CD4-positive, alpha-beta memory T cell (primary cell): ENCODE measurements around the gene TNFRSF21. TPM values are rescaled to one million over a fixed set of nuclear protein-coding genes. Genes with fewer than 3 reads are reported as not detected.
"Not testable (repeated sequence)": the region's sequence is repeated elsewhere in the genome, so short reads cannot be mapped to it uniquely, and the experiment has no call there.

Experiments
- CTCF ChIA-PET: fragments of 350-600 bp; sonication (Branson Sonifier 250); formaldehyde crosslinking; loops from one replicate; lab custom pipeline; 2021; ENCODE audit warnings: inconsistent platforms; ENCODE audit not compliant: partially characterized antibody; lab: Charles Lee
- POLR2A ChIA-PET: fragments of 350-600 bp; sonication (Branson Sonifier 250); formaldehyde crosslinking; loops from one replicate; lab custom pipeline; 2021; ENCODE audit not compliant: partially characterized antibody; lab: Charles Lee
- DNase-seq, 5 donors: peaks; one replicate each; pipeline versions ENCODE4 v3.0.0 to v3.0.0-alpha.2; 2020 to 2022; ENCODE audit warnings: mixed read lengths in 1 of 5
- H3K27ac ChIP-seq: one replicate; pipeline ENCODE4 v1.7.0; 2013; ENCODE audit warnings: low read depth, low read length
- H3K27me3 ChIP-seq: 2 replicates; pipeline ENCODE4 v1.7.0; 2013; ENCODE audit warnings: mild to moderate bottlenecking, low read length, moderate library complexity; ENCODE audit not compliant: insufficient read depth
- H3K36me3 ChIP-seq: 2 replicates; pipeline ENCODE4 v1.7.0; 2013; ENCODE audit warnings: mild to moderate bottlenecking, low read length, moderate library complexity; ENCODE audit not compliant: insufficient read depth
- H3K4me1 ChIP-seq: 2 replicates; pipeline ENCODE4 v1.7.0; 2013; ENCODE audit warnings: mild to moderate bottlenecking, low read length, moderate library complexity; ENCODE audit not compliant: insufficient read depth
- H3K4me3 ChIP-seq, 2 donors: one replicate each; pipeline ENCODE4 v1.7.0; 2013; ENCODE audit warnings: low read length in 2 of 2, mild to moderate bottlenecking in 1 of 2
- H3K9me3 ChIP-seq, 2 donors: one replicate each; pipeline ENCODE4 v1.7.0; 2013; ENCODE audit warnings: low read length in 2 of 2, control low read depth in 1 of 2; ENCODE audit not compliant: control insufficient read depth in 1 of 2
- H3K27ac Mint-ChIP-seq, 7 donors: one replicate each; pipeline ENCODE4 v1.8.0; 2020 to 2021; ENCODE audit warnings: mixed read lengths in 7 of 7, mild to moderate bottlenecking in 6 of 7, inconsistent platforms in 3 of 7, moderate library complexity in 3 of 7
- H3K27me3 Mint-ChIP-seq, 2 donors: one replicate each; pipeline ENCODE4 v1.8.0; 2020 to 2021; ENCODE audit warnings: mixed read lengths in 2 of 2
- H3K36me3 Mint-ChIP-seq, 2 donors: one replicate each; pipeline ENCODE4 v1.8.0; 2020 to 2021; ENCODE audit warnings: mixed read lengths in 2 of 2, inconsistent platforms in 1 of 2, mild to moderate bottlenecking in 1 of 2
- H3K4me1 Mint-ChIP-seq, 4 donors: one replicate each; pipeline ENCODE4 v1.8.0; 2020 to 2021; ENCODE audit warnings: mixed read lengths in 4 of 4, mild to moderate bottlenecking in 1 of 4
- H3K4me3 Mint-ChIP-seq, 8 donors: one replicate each; pipeline ENCODE4 v1.8.0; 2020 to 2021; ENCODE audit warnings: mixed read lengths in 8 of 8, mild to moderate bottlenecking in 7 of 8, moderate library complexity in 6 of 8, inconsistent platforms in 3 of 8
- H3K9me3 Mint-ChIP-seq, 8 donors: one replicate each; pipeline ENCODE4 v1.8.0; 2020 to 2021; ENCODE audit warnings: mixed read lengths in 8 of 8, mild to moderate bottlenecking in 5 of 8, inconsistent platforms in 3 of 8, moderate library complexity in 1 of 8
- intact Hi-C: fragments of 100-400 bp; cut with micrococcal nuclease; formaldehyde crosslinking; loops from one replicate; pipeline ENCODE4 v1.15.1; 2023
- polyA plus RNA-seq, 2 donors: library from polyadenylated mRNA; unstranded; fragments of 300-500 nt; fragmentation: Illumina TruSeq; gene quantifications; one replicate each; pipeline ENCODE4 v1.2.3, GENCODE V29; 2021
- total RNA-seq, 2 experiments: library from RNA; stranded (reverse); gene quantifications; one replicate each; pipeline ENCODE4 v1.2.3, GENCODE V29; 2021

TNFRSF21 gene
- total and polyA plus RNA-seq, 4 experiments from 2014 or later = 0.19 to 0.23 TPM; not detected in 2

GRCh38 chr6:47323321-47323720 lies 13.6 kb upstream of the TNFRSF21 start:
- ChIA-PET POLR2A (no interaction called here), CTCF (no interaction called here)
- H3K27ac Mint-ChIP-seq = no peak overlapping the region
- H3K4me1 ChIP-seq = no peaks in the 10 kb centered on the region
- H3K4me1 Mint-ChIP-seq = peaks cover 2 to 11% (median 5%) of the 10 kb centered on the region in 4 donors
- no peak overlapping the region for H3K4me3 ChIP-seq
- H3K9me3 Mint-ChIP-seq = peaks cover 0 to 5% (median 0%) of the 10 kb centered on the region in 8 donors
- no peaks in the 10 kb centered on the region for H3K36me3 ChIP-seq
- H3K9me3 ChIP-seq = no peaks in the 10 kb centered on the region
- intact Hi-C loops = no loop called here
- no peaks in the 10 kb centered on the region for H3K36me3 Mint-ChIP-seq
- H3K27me3 Mint-ChIP-seq = peaks cover 9 to 16% of the 10 kb centered on the region in 2 donors
- H3K27me3 ChIP-seq = no peaks in the 10 kb centered on the region
- DNase-seq = no peak
- no peak overlapping the region for H3K27ac ChIP-seq
- H3K4me3 Mint-ChIP-seq = no peak overlapping the region

GRCh38 chr6:47321577-47321976 lies 11.9 kb upstream of the TNFRSF21 start:
- Mint-ChIP-seq H3K4me1 (peaks cover 2 to 7% (median 4%) of the 10 kb centered on the region in 4 donors), H3K4me3 (no peak overlapping the region), H3K36me3 (no peaks in the 10 kb centered on the region), H3K27me3 (peaks cover 19 to 25% of the 10 kb centered on the region in 2 donors), H3K9me3 (peaks cover 0 to 5% (median 2%) of the 10 kb centered on the region in 8 donors), H3K27ac (no peak overlapping the region)
- H3K36me3 ChIP-seq = no peaks in the 10 kb centered on the region
- no peaks in the 10 kb centered on the region for H3K9me3 ChIP-seq
- ChIA-PET CTCF (no interaction called here), POLR2A (no interaction called here)
- no peak overlapping the region for H3K27ac ChIP-seq
- no peaks in the 10 kb centered on the region for H3K27me3 ChIP-seq
- DNase-seq = no peak
- intact Hi-C loops = no loop called here
- no peak overlapping the region for H3K4me3 ChIP-seq
- H3K4me1 ChIP-seq = no peaks in the 10 kb centered on the region

- H3K27me3 Mint-ChIP-seq = peaks cover 28 to 30% of the 10 kb centered on the region in 2 donors
- intact Hi-C loops = no loop called here
Measured at GRCh38 chr6:47319867-47320266, 10.2 kb upstream of the TNFRSF21 start.

GRCh38 chr6:47319382-47319781 lies 9.7 kb upstream of the TNFRSF21 start:
- no peak for DNase-seq
- H3K9me3 ChIP-seq = no peaks in the 10 kb centered on the region
- peaks cover 30 to 33% of the 10 kb centered on the region in 2 donors for H3K27me3 Mint-ChIP-seq
- H3K9me3 Mint-ChIP-seq = peaks cover 0 to 6% (median 2%) of the 10 kb centered on the region in 8 donors
- H3K27ac Mint-ChIP-seq = no peak overlapping the region
- H3K4me1 ChIP-seq = no peaks in the 10 kb centered on the region
- H3K4me3 ChIP-seq = no peak overlapping the region
- H3K4me3 Mint-ChIP-seq = no peak overlapping the region
- no peaks in the 10 kb centered on the region for H3K36me3 ChIP-seq
- ChIA-PET CTCF (no interaction called here), POLR2A (no interaction called here)
- H3K4me1 Mint-ChIP-seq = peaks cover 2 to 7% (median 4%) of the 10 kb centered on the region in 4 donors
- no peaks in the 10 kb centered on the region for H3K36me3 Mint-ChIP-seq
- H3K27me3 ChIP-seq = no peaks in the 10 kb centered on the region
- intact Hi-C loops = no loop called here
- no peak overlapping the region for H3K27ac ChIP-seq

More at GRCh38 chr6:47319867-47320266, 10.2 kb upstream of the TNFRSF21 start:
- H3K9me3 Mint-ChIP-seq = peaks cover 0 to 6% (median 2%) of the 10 kb centered on the region in 8 donors
- no peak overlapping the region for H3K27ac ChIP-seq
- no peak for DNase-seq
- CTCF ChIA-PET = no interaction called here
- no peaks in the 10 kb centered on the region for H3K4me1 ChIP-seq
- peaks cover 2 to 7% (median 4%) of the 10 kb centered on the region in 4 donors for H3K4me1 Mint-ChIP-seq
- no peaks in the 10 kb centered on the region for H3K36me3 ChIP-seq
- H3K36me3 Mint-ChIP-seq = no peaks in the 10 kb centered on the region
- no peaks in the 10 kb centered on the region for H3K27me3 ChIP-seq
- no peak overlapping the region for H3K27ac Mint-ChIP-seq
- H3K4me3 ChIP-seq = no peak overlapping the region
- no peak overlapping the region for H3K4me3 Mint-ChIP-seq
- POLR2A ChIA-PET = no interaction called here
- H3K9me3 ChIP-seq = no peaks in the 10 kb centered on the region

- no peak overlapping the region for H3K4me3 Mint-ChIP-seq
- Histone ChIP-seq H3K36me3 (no peaks in the 10 kb centered on the region), H3K4me1 (no peaks in the 10 kb centered on the region), H3K27ac (no peak overlapping the region), H3K9me3 (no peaks in the 10 kb centered on the region), H3K27me3 (no peaks in the 10 kb centered on the region), H3K4me3 (no peak overlapping the region)
- intact Hi-C loops = no loop called here
- peaks cover 30 to 34% of the 10 kb centered on the region in 2 donors for H3K27me3 Mint-ChIP-seq
- H3K27ac Mint-ChIP-seq = no peak overlapping the region
- peaks cover 2 to 7% (median 4%) of the 10 kb centered on the region in 4 donors for H3K4me1 Mint-ChIP-seq
- peaks cover 0 to 6% (median 2%) of the 10 kb centered on the region in 8 donors for H3K9me3 Mint-ChIP-seq
- no peak for DNase-seq
- no peaks in the 10 kb centered on the region for H3K36me3 Mint-ChIP-seq
- CTCF ChIA-PET = no interaction called here
- POLR2A ChIA-PET = no interaction called here
Measured at GRCh38 chr6:47318236-47318989, 8.7 kb upstream of the TNFRSF21 start.

- H3K27me3 Mint-ChIP-seq = peaks cover 35 to 44% of the 10 kb centered on the region in 2 donors
- H3K4me3 Mint-ChIP-seq, H3K36me3 ChIP-seq, H3K9me3 Mint-ChIP-seq, H3K27ac Mint-ChIP-seq, H3K4me1 ChIP-seq, intact Hi-C loops, POLR2A ChIA-PET, H3K4me3 ChIP-seq, H3K4me1 Mint-ChIP-seq, CTCF ChIA-PET, H3K27ac ChIP-seq, H3K36me3 Mint-ChIP-seq, H3K27me3 ChIP-seq, DNase-seq, H3K9me3 ChIP-seq: not testable (repeated sequence)
Measured at GRCh38 chr6:47315181-47315580, 5.5 kb upstream of the TNFRSF21 start.

GRCh38 chr6:47310131-47310480 lies 401 bp upstream of the TNFRSF21 start:
- Histone ChIP-seq H3K36me3 (no peaks in the 10 kb centered on the region), H3K27ac (no peak overlapping the region), H3K4me1 (peaks cover 12% of the 10 kb centered on the region), H3K9me3 (no peaks in the 10 kb centered on the region), H3K4me3 (no peak overlapping the region), H3K27me3 (no peaks in the 10 kb centered on the region)
- CTCF ChIA-PET = interaction anchor here (0.8 to 1.3 kb wide), 2 partner anchors 12 to 212 kb away, joined by 3 to 5 read pairs; no protein-coding TSS in a partner anchor
- Mint-ChIP-seq H3K36me3 (no peaks in the 10 kb centered on the region), H3K27ac (no peak overlapping the region), H3K4me3 (peak overlapping the region; percentile 59 to 79 (median 73)), H3K27me3 (peaks cover 34 to 59% of the 10 kb centered on the region in 2 donors), H3K4me1 (peaks cover 3 to 12% (median 7%) of the 10 kb centered on the region in 4 donors), H3K9me3 (peaks cover 0 to 5% (median 0%) of the 10 kb centered on the region in 8 donors)
- POLR2A ChIA-PET = no interaction called here
- intact Hi-C loops = no loop called here
- DNase-seq = peak in 1 of 5 donors; percentile 1
